ENCODE data around the gene INHBE. TPM values are rescaled to one million over a fixed set of nuclear protein-coding genes. Genes with fewer than 3 reads are reported as not detected.

INHBE gene
- total and polyA plus RNA-seq, 2 experiments from 2014 or later = 5.6 to 29.0 TPM

- no peak for TF ChIP-seq CTCF (conservative IDR thresholded peaks at IDR 0.05; ENCODE audit: low read depth in 2 of 2)
- TF ChIP-seq NANOG (IDR thresholded peaks at IDR 0.05; ENCODE audit: borderline replicate concordance) = no peak
Observed at GRCh38 chr12:57449375-57449774, 5.7 kb upstream of the INHBE start (continued).

GRCh38 chr12:57450057-57450456 lies 5.0 kb upstream of the INHBE start:
- no peak overlapping the region for H3K27ac Mint-ChIP-seq
- no peak overlapping the region for H3K4me3 ChIP-seq

More at GRCh38 chr12:57450057-57450456, 5.0 kb upstream of the INHBE start:
- ATAC-seq = no peak
- Histone ChIP-seq H3K27ac (ENCODE audit: low read depth) (no peak overlapping the region), H3K79me2 (replicated peaks; ENCODE audit: insufficient read depth) (no peaks in the 10 kb centered on the region), H4K20me1 (replicated peaks; ENCODE audit: insufficient read depth) (no peaks in the 10 kb centered on the region), H3K9me2 (ENCODE audit: insufficient read depth) (no peaks in the 10 kb centered on the region), H2AFZ (no peak overlapping the region), H3K27me3 (ENCODE audit: insufficient read depth) (no peaks in the 10 kb centered on the region), H3K4me1 (ENCODE audit: insufficient read depth) (peaks cover 30% of the 10 kb centered on the region), H3K36me3 (ENCODE audit: insufficient read depth) (no peaks in the 10 kb centered on the region), H3F3A (replicated peaks; ENCODE audit: low read depth) (0 out of 2 replicates have a peak, but pooled peaks cover 4% of the 10 kb centered on the region), H3K4me2 (no peak overlapping the region)
- peaks cover 14% of the 10 kb centered on the region for H3K27me3 Mint-ChIP-seq (ENCODE audit: insufficient read depth, low read depth, poor library complexity)
- H3K36me3 Mint-ChIP-seq (ENCODE audit: low read depth) = peaks cover 2% of the 10 kb centered on the region; the same call in 2 of the 3 replicates
- TF ChIP-seq CREB1 (CRISPR knock-in tag; IDR thresholded peaks at IDR 0.05; ENCODE audit: low read depth) (no peak), CTCF (conservative IDR thresholded peaks at IDR 0.05; ENCODE audit: low read depth in 2 of 2) (no peak), POLR2AphosphoS5 (IDR thresholded peaks at IDR 0.05; ENCODE audit: low read depth) (no peak), STAT1 (IDR thresholded peaks at IDR 0.05; ENCODE audit: unreplicated experiment) (no peak), ZNF462 (CRISPR knock-in tag; IDR thresholded peaks at IDR 0.05) (no peak), EZH2 (IDR thresholded peaks at IDR 0.05; ENCODE audit: low read depth, unreplicated experiment) (no peak), JUNB (IDR thresholded peaks at IDR 0.05; ENCODE audit: unreplicated experiment) (no peak), ZNF114 (CRISPR knock-in tag; IDR thresholded peaks at IDR 0.05) (no peak)
- no peaks in the 10 kb centered on the region; the same call in 2 of the 3 replicates for H3K9me3 Mint-ChIP-seq
- H3K4me1 Mint-ChIP-seq = peaks cover 28% of the 10 kb centered on the region
- H3K4me3 Mint-ChIP-seq = no peak overlapping the region
- DNase-seq (ENCODE audit: low spot score) = no peak
